ENCODE data around the gene PDLIM1. TPM values are rescaled to one million over a fixed set of nuclear protein-coding genes. Genes with fewer than 3 reads are reported as not detected.
"Not testable (repeated sequence)": the region's sequence is repeated elsewhere in the genome, so short reads cannot be mapped to it uniquely, and the experiment has no call there.

The PDLIM1 gene
- total RNA-seq, 2 donors from 2014 or later = 2.7 to 6.8 TPM

- H3K27ac Mint-ChIP-seq = no peak overlapping the region
- no peaks in the 10 kb centered on the region for H3K27me3 Mint-ChIP-seq
- H3K4me1 Mint-ChIP-seq (ENCODE audit: low read depth in 2 of 2) = peaks cover 4% of the 10 kb centered on the region in 2 donors
- H3K9me3 Mint-ChIP-seq = no peaks in the 10 kb centered on the region
- ATAC-seq (no peak), DNase-seq (ENCODE audit: low spot score) (no peak)
- H3K4me3 Mint-ChIP-seq = no peak overlapping the region
- H3K36me3 Mint-ChIP-seq = no peaks in the 10 kb centered on the region
These were observed 47.5 kb downstream of the PDLIM1 start for GRCh38 chr10:95243318-95243617.

GRCh38 chr10:95242581-95243317 is 48.1 kb downstream of the PDLIM1 start:
- no peak overlapping the region for H3K4me3 Mint-ChIP-seq
- no peak overlapping the region for H3K27ac Mint-ChIP-seq
- no peaks in the 10 kb centered on the region for H3K9me3 Mint-ChIP-seq
- H3K27me3 Mint-ChIP-seq = no peaks in the 10 kb centered on the region
- ATAC-seq = no peak
- peaks cover 4% of the 10 kb centered on the region in 2 donors for H3K4me1 Mint-ChIP-seq (ENCODE audit: low read depth in 2 of 2)
- no peak for DNase-seq (ENCODE audit: low spot score)
- no peaks in the 10 kb centered on the region for H3K36me3 Mint-ChIP-seq

- Mint-ChIP-seq H3K27ac (no peak overlapping the region), H3K36me3 (peaks cover 5% of the 10 kb centered on the region), H3K4me1 (ENCODE audit: low read depth in 2 of 2) (peaks cover 3 to 4% of the 10 kb centered on the region in 2 donors), H3K27me3 (no peaks in the 10 kb centered on the region), H3K9me3 (no peaks in the 10 kb centered on the region), H3K4me3 (no peak overlapping the region)
- ATAC-seq = peak in 1 of 2 donors; percentile 32
- DNase-seq (ENCODE audit: low spot score) = no peak
These were observed 49.3 kb downstream of the PDLIM1 start for GRCh38 chr10:95241533-95241932.

GRCh38 chr10:95240811-95241210 is 50.0 kb downstream of the PDLIM1 start:
- peaks cover 3 to 10% of the 10 kb centered on the region in 2 donors for H3K4me1 Mint-ChIP-seq (ENCODE audit: low read depth in 2 of 2)
- H3K27ac Mint-ChIP-seq = no peak overlapping the region
- DNase-seq (ENCODE audit: low spot score) (no peak), ATAC-seq (no peak)
- H3K9me3 Mint-ChIP-seq = no peaks in the 10 kb centered on the region
- peaks cover 5% of the 10 kb centered on the region for H3K36me3 Mint-ChIP-seq
- no peaks in the 10 kb centered on the region for H3K27me3 Mint-ChIP-seq
- H3K4me3 Mint-ChIP-seq = no peak overlapping the region

- not testable (repeated sequence) for DNase-seq (ENCODE audit: low spot score); H3K36me3 Mint-ChIP-seq; H3K4me3 Mint-ChIP-seq; H3K27ac Mint-ChIP-seq; H3K27me3 Mint-ChIP-seq; H3K9me3 Mint-ChIP-seq; ATAC-seq
- H3K4me1 Mint-ChIP-seq (ENCODE audit: low read depth in 2 of 2) = peaks cover 0 to 10% of the 10 kb centered on the region in 2 donors
These were observed 50.7 kb downstream of the PDLIM1 start for GRCh38 chr10:95240096-95240495.

- DNase-seq (ENCODE audit: low spot score) = no peak
- Mint-ChIP-seq H3K4me1 (ENCODE audit: low read depth in 2 of 2) (peaks cover 0 to 10% of the 10 kb centered on the region in 2 donors), H3K9me3 (no peaks in the 10 kb centered on the region), H3K4me3 (no peak overlapping the region), H3K27me3 (no peaks in the 10 kb centered on the region), H3K36me3 (peaks cover 5% of the 10 kb centered on the region), H3K27ac (no peak overlapping the region)
- no peak for ATAC-seq
These were observed 53.2 kb downstream of the PDLIM1 start for GRCh38 chr10:95237376-95238170.

- Mint-ChIP-seq H3K4me1 (ENCODE audit: low read depth in 2 of 2) (peaks cover 2 to 13% of the 10 kb centered on the region in 2 donors), H3K4me3 (peak overlapping the region; percentile 28), H3K27ac (peak overlapping the region in 1 of 2 donors; percentile 38), H3K9me3 (no peaks in the 10 kb centered on the region), H3K27me3 (no peaks in the 10 kb centered on the region), H3K36me3 (peaks cover 5% of the 10 kb centered on the region)
- ATAC-seq = peak; percentile 65 to 85
- no peak for DNase-seq (ENCODE audit: low spot score)
These were observed 54.5 kb downstream of the PDLIM1 start for GRCh38 chr10:95236068-95236903.

GRCh38 chr10:95235676-95236067 is 55.1 kb downstream of the PDLIM1 start:
- ATAC-seq (no peak), DNase-seq (ENCODE audit: low spot score) (no peak)
- H3K36me3 Mint-ChIP-seq = peaks cover 5% of the 10 kb centered on the region
- peak overlapping the region in 1 of 2 donors; percentile 38 for H3K27ac Mint-ChIP-seq
- H3K4me1 Mint-ChIP-seq (ENCODE audit: low read depth in 2 of 2) = peaks cover 8 to 19% of the 10 kb centered on the region in 2 donors
- H3K27me3 Mint-ChIP-seq = no peaks in the 10 kb centered on the region
- peak overlapping the region; percentile 28 for H3K4me3 Mint-ChIP-seq
- no peaks in the 10 kb centered on the region for H3K9me3 Mint-ChIP-seq

GRCh38 chr10:95234951-95235350 is 55.9 kb downstream of the PDLIM1 start:
- H3K27ac Mint-ChIP-seq = no peak overlapping the region
- DNase-seq (ENCODE audit: low spot score) (no peak), ATAC-seq (no peak)
- H3K4me3 Mint-ChIP-seq = peak overlapping the region; percentile 32
- H3K4me1 Mint-ChIP-seq (ENCODE audit: low read depth in 2 of 2) = peaks cover 12 to 27% of the 10 kb centered on the region in 2 donors
- peaks cover 5% of the 10 kb centered on the region for H3K36me3 Mint-ChIP-seq
- H3K27me3 Mint-ChIP-seq = no peaks in the 10 kb centered on the region
- H3K9me3 Mint-ChIP-seq = no peaks in the 10 kb centered on the region

- Mint-ChIP-seq H3K4me3 (no peak overlapping the region), H3K27ac (no peak overlapping the region), H3K4me1 (ENCODE audit: low read depth in 2 of 2) (peaks cover 12 to 27% of the 10 kb centered on the region in 2 donors), H3K9me3 (no peaks in the 10 kb centered on the region), H3K36me3 (peaks cover 5% of the 10 kb centered on the region), H3K27me3 (no peaks in the 10 kb centered on the region)
- ATAC-seq (no peak), DNase-seq (ENCODE audit: low spot score) (no peak)
These were observed 57.3 kb downstream of the PDLIM1 start for GRCh38 chr10:95233377-95234034.

- Mint-ChIP-seq H3K4me1 (ENCODE audit: low read depth in 2 of 2) (peaks cover 12 to 18% of the 10 kb centered on the region in 2 donors), H3K27ac (peak overlapping the region; percentile 85 to 89), H3K4me3 (peak overlapping the region; percentile 93)
- not testable (repeated sequence) for H3K9me3 Mint-ChIP-seq, H3K27me3 Mint-ChIP-seq, H3K36me3 Mint-ChIP-seq
- peak; percentile 75 to 81 for ATAC-seq
- peak; percentile 62 for DNase-seq (ENCODE audit: low spot score)
These were observed 59.9 kb downstream of the PDLIM1 start for GRCh38 chr10:95230677-95231586.

- H3K9me3 Mint-ChIP-seq = no peaks in the 10 kb centered on the region
- H3K36me3 Mint-ChIP-seq = no peaks in the 10 kb centered on the region
- peak overlapping the region; percentile 93 for H3K4me3 Mint-ChIP-seq
- H3K4me1 Mint-ChIP-seq (ENCODE audit: low read depth in 2 of 2) = peaks cover 12 to 17% of the 10 kb centered on the region in 2 donors
- no peaks in the 10 kb centered on the region for H3K27me3 Mint-ChIP-seq
- DNase-seq (ENCODE audit: low spot score) (no peak), ATAC-seq (no peak)
- H3K27ac Mint-ChIP-seq = peak overlapping the region; percentile 85 to 89
These were observed 60.8 kb downstream of the PDLIM1 start for GRCh38 chr10:95229724-95230627.
